Fibroblast of skin of right biceps (primary cell): ENCODE measurements around the gene FICD.
"Not testable (repeated sequence)": the region's sequence is repeated elsewhere in the genome, so short reads cannot be mapped to it uniquely, and the experiment has no call there.

ENCODE experiments used
- DNase-seq: peaks from one replicate; pipeline ENCODE4 v3.0.0-alpha.2; 2013

Gene FICD

GRCh38 chr12:108538616-108539195 is 23.6 kb downstream of the FICD start:
- DNase-seq = no peak

- peak; percentile 46 for DNase-seq
Observed at GRCh38 chr12:108542320-108542719, 27.2 kb downstream of the FICD start.

GRCh38 chr12:108543652-108544051 is 28.6 kb downstream of the FICD start:
- DNase-seq = peak; percentile 62

- DNase-seq = no peak
Observed at GRCh38 chr12:108547686-108548085, 32.6 kb downstream of the FICD start.

- no peak for DNase-seq
Observed at GRCh38 chr12:108548954-108549521, 34.0 kb downstream of the FICD start.

GRCh38 chr12:108551535-108551934 is 36.5 kb downstream of the FICD start:
- DNase-seq = peak; percentile 75

- DNase-seq = no peak
Observed at GRCh38 chr12:108553799-108554198, 38.7 kb downstream of the FICD start.

GRCh38 chr12:108555383-108555782 is 40.3 kb downstream of the FICD start:
- not testable (repeated sequence) for DNase-seq

GRCh38 chr12:108559007-108559655 is 44.1 kb downstream of the FICD start:
- no peak for DNase-seq

GRCh38 chr12:108559748-108560147 is 44.7 kb downstream of the FICD start:
- no peak for DNase-seq

GRCh38 chr12:108560321-108560721 is 45.2 kb downstream of the FICD start:
- peak; percentile 50 for DNase-seq

- DNase-seq = peak; percentile 89
Observed at GRCh38 chr12:108560752-108561719, 46.0 kb downstream of the FICD start, which contains the start of gene SART3. Gene SART3 (minus strand): TSS chr12:108561173. CDS start chr12:108561154, 19 bp downstream.

- DNase-seq = no peak
Observed at GRCh38 chr12:108561852-108562347, 46.8 kb downstream of the FICD start.

GRCh38 chr12:108562348-108563135 is 47.5 kb downstream of the FICD start, which contains the start of gene ISCU:
Gene ISCU (plus strand): TSS chr12:108562596. CDS start chr12:108562623, 27 bp downstream.
- DNase-seq = peak; percentile 97

- DNase-seq = peak; percentile 92
Observed at GRCh38 chr12:108563136-108563803, 48.2 kb downstream of the FICD start.

- DNase-seq = no peak
Observed at GRCh38 chr12:108563804-108564151, 48.7 kb downstream of the FICD start.

- no peak for DNase-seq
Observed at GRCh38 chr12:108564724-108565123, 49.6 kb downstream of the FICD start.

- no peak for DNase-seq
Observed at GRCh38 chr12:108565146-108565545, 50.1 kb downstream of the FICD start.

- DNase-seq = peak; percentile 75
Observed at GRCh38 chr12:108565976-108566375, 50.9 kb downstream of the FICD start.

GRCh38 chr12:108566452-108566851 is 51.4 kb downstream of the FICD start:
- DNase-seq = no peak
